H1 (cell line): ENCODE measurements around the gene PRR5L. TPM values are rescaled to one million over a fixed set of nuclear protein-coding genes. Genes with fewer than 3 reads are reported as not detected.

Source experiments
- CTCF ChIA-PET: fragments of 300-600 bp; sonication (Branson Sonifier 250); formaldehyde crosslinking; loops from one replicate; lab custom pipeline; 2021; ENCODE audit not compliant: partially characterized antibody; lab: Charles Lee
- POLR2A ChIA-PET: fragments of 300-600 bp; sonication (Branson Sonifier 250); formaldehyde crosslinking; loops from one replicate; lab custom pipeline; 2021; ENCODE audit warnings: inconsistent platforms; ENCODE audit not compliant: partially characterized antibody; lab: Charles Lee
- DNase-seq, 2 experiments: peaks; one replicate each; pipeline versions ENCODE4 v3.0.0 to v3.0.0-alpha.2; 2010 to 2022; ENCODE audit warnings: low spot score in 2 of 2, low read depth in 1 of 2, mixed read lengths in 1 of 2
- FAIRE-seq: peaks from 2 replicates; lab custom pipeline; 2011; peaks lifted over from hg19 to GRCh38; lab: Jason Lieb, UNC
- H2AFZ ChIP-seq: 2 replicates; pipeline ENCODE4 v1.8.1; 2012; ENCODE audit warnings: low read length, inconsistent platforms
- H2AK5ac ChIP-seq: 2 replicates; pipeline ENCODE4 v1.6.1; 2013; ENCODE audit warnings: low read depth, low read length
- H2BK120ac ChIP-seq: replicated peaks from 2 replicates; pipeline ENCODE3; 2013; ENCODE audit warnings: low read depth, low read length, inconsistent platforms
- H2BK12ac ChIP-seq: 2 replicates; pipeline ENCODE4 v1.6.1; 2013; ENCODE audit warnings: low read depth, low read length
- H2BK15ac ChIP-seq: 2 replicates; pipeline ENCODE4 v1.6.1; 2013; ENCODE audit warnings: low read length
- H2BK20ac ChIP-seq: 2 replicates; pipeline ENCODE4 v1.6.1; 2013; ENCODE audit warnings: low read length
- H2BK5ac ChIP-seq: 2 replicates; pipeline ENCODE4 v1.6.1; 2013; ENCODE audit warnings: low read depth, low read length
- H3K14ac ChIP-seq: 2 replicates; pipeline ENCODE4 v1.6.1; 2013; ENCODE audit warnings: inconsistent platforms; ENCODE audit not compliant: insufficient read length
- H3K18ac ChIP-seq: 2 replicates; pipeline ENCODE4 v1.6.1; 2013; ENCODE audit warnings: low read length; ENCODE audit errors: extremely low read depth
- H3K23ac ChIP-seq: 2 replicates; pipeline ENCODE4 v1.6.1; 2013; ENCODE audit warnings: inconsistent platforms; ENCODE audit not compliant: insufficient read length
- H3K23me2 ChIP-seq: 2 replicates; pipeline ENCODE4 v1.6.1; 2013; ENCODE audit warnings: low read depth, low read length
- H3K27ac ChIP-seq: 2 replicates; pipeline ENCODE4 v1.6.1; 2011; ENCODE audit warnings: low read depth, low read length, inconsistent platforms
- H3K27me3 ChIP-seq, 4 experiments: replicated peaks in 1 of 4; 1 replicate in 1 of 4; 2 replicates in 3 of 4; pipeline versions ENCODE4 v1.6.1 to v1.8.1; 2011 to 2013; ENCODE audit warnings: low read length in 3 of 4, mild to moderate bottlenecking in 3 of 4, inconsistent platforms in 2 of 4, mixed read lengths in 2 of 4, moderate library complexity in 1 of 4; ENCODE audit not compliant: control insufficient read depth in 3 of 4, insufficient read depth in 3 of 4; ENCODE audit errors: extremely low read depth in 1 of 4
- H3K36me3 ChIP-seq, 4 experiments: 2 replicates each; pipeline versions ENCODE4 v1.6.1 to v1.8.1; 2011 to 2013; ENCODE audit warnings: mild to moderate bottlenecking in 4 of 4, low read length in 3 of 4, moderate library complexity in 2 of 4, control low read depth in 1 of 4, inconsistent platforms in 1 of 4; ENCODE audit not compliant: insufficient read depth in 4 of 4, control insufficient read depth in 2 of 4
- H3K4ac ChIP-seq: replicated peaks from 2 replicates; pipeline ENCODE3; 2013; ENCODE audit warnings: low read length, low read depth, mixed read lengths, inconsistent platforms; ENCODE audit not compliant: insufficient read length
- H3K4me1 ChIP-seq, 4 experiments: replicated peaks in 1 of 4; 1 replicate in 1 of 4; 2 replicates in 3 of 4; pipeline versions ENCODE4 v1.6.1 to v1.8.1; 2011 to 2013; ENCODE audit warnings: low read length in 3 of 4, inconsistent platforms in 2 of 4, mixed read lengths in 1 of 4; ENCODE audit not compliant: insufficient read depth in 4 of 4, control insufficient read depth in 3 of 4
- H3K4me2 ChIP-seq, 2 experiments: 2 replicates each; pipeline versions ENCODE4 v1.6.1 to v1.8.1; 2011 to 2013; ENCODE audit warnings: low read depth in 2 of 2, low read length in 2 of 2, control low read depth in 1 of 2, inconsistent platforms in 1 of 2, mild to moderate bottlenecking in 1 of 2; ENCODE audit not compliant: insufficient read depth in 1 of 2
- H3K4me3 ChIP-seq, 4 experiments: fragments of 200-600, 300-600 bp in 1 of 4; sonication (generic), shearing (Covaris generic), sonication (Bioruptor Twin) in 1 of 4; 2 replicates each; pipeline versions ENCODE4 v1.5.1 to v1.8.1; 2011 to 2016; ENCODE audit warnings: low read length in 4 of 4, low read depth in 3 of 4, control low read depth in 2 of 4, inconsistent platforms in 2 of 4, mild to moderate bottlenecking in 2 of 4, mixed read lengths in 1 of 4, moderate library complexity in 1 of 4; ENCODE audit not compliant: insufficient read depth in 2 of 4; ENCODE audit errors: extremely low read depth in 1 of 4
- H3K56ac ChIP-seq: replicated peaks from 2 replicates; pipeline ENCODE3; 2013; ENCODE audit warnings: low read depth, mild to moderate bottlenecking, mixed read lengths, low read length, inconsistent platforms; ENCODE audit not compliant: insufficient read length
- H3K79me1 ChIP-seq: 2 replicates; pipeline ENCODE4 v1.6.1; 2013; ENCODE audit warnings: low read depth, low read length, control low read depth
- H3K79me2 ChIP-seq, 2 experiments: 2 replicates each; pipeline versions ENCODE4 v1.6.1 to v1.8.1; 2012 to 2013; ENCODE audit warnings: low read length in 2 of 2, mild to moderate bottlenecking in 2 of 2, inconsistent platforms in 1 of 2; ENCODE audit not compliant: insufficient read depth in 2 of 2, control insufficient read depth in 1 of 2
- H3K9ac ChIP-seq, 4 experiments: replicated peaks in 1 of 4; 1 replicate in 1 of 4; 2 replicates in 3 of 4; pipeline versions ENCODE4 v1.6.1 to v1.8.1; 2011 to 2013; ENCODE audit warnings: low read depth in 3 of 4, low read length in 3 of 4, control low read depth in 2 of 4, mild to moderate bottlenecking in 2 of 4, moderate library complexity in 2 of 4, inconsistent platforms in 1 of 4; ENCODE audit errors: extremely low read depth in 1 of 4
- H3K9me3 ChIP-seq, 2 experiments: 2 replicates each; pipeline versions ENCODE4 v1.6.1 to v1.8.1; 2012 to 2013; ENCODE audit warnings: mild to moderate bottlenecking in 2 of 2, moderate library complexity in 2 of 2, control low read depth in 1 of 2, inconsistent platforms in 1 of 2, low read depth in 1 of 2, low read length in 1 of 2, mixed read lengths in 1 of 2; ENCODE audit not compliant: insufficient read depth in 2 of 2
- H4K20me1 ChIP-seq, 2 experiments: replicated peaks in 1 of 2; 2 replicates each; pipeline versions ENCODE3 to v1.8.1; 2011 to 2013; ENCODE audit warnings: inconsistent platforms in 2 of 2, low read length in 2 of 2, mild to moderate bottlenecking in 1 of 2; ENCODE audit not compliant: insufficient read depth in 2 of 2, control insufficient read depth in 1 of 2
- H4K5ac ChIP-seq: 2 replicates; pipeline ENCODE4 v1.6.1; 2013; ENCODE audit warnings: low read length, low read depth, mixed read lengths, inconsistent platforms; ENCODE audit not compliant: insufficient read length
- H4K8ac ChIP-seq: 2 replicates; pipeline ENCODE4 v1.8.0; 2013; ENCODE audit warnings: mild to moderate bottlenecking, moderate library complexity, low read length, inconsistent platforms; ENCODE audit not compliant: insufficient read depth; ENCODE audit errors: extremely low read depth
- H4K91ac ChIP-seq: replicated peaks from 2 replicates; pipeline ENCODE3; 2013; ENCODE audit warnings: low read length, mixed read lengths, inconsistent platforms; ENCODE audit not compliant: insufficient read length
- CTBP2 ChIP-seq: IDR thresholded peaks from 2 replicates; pipeline ENCODE4 v1.7.0; 2011; ENCODE audit warnings: borderline replicate concordance, mild to moderate bottlenecking, moderate library complexity, mixed read lengths, low read length; ENCODE audit not compliant: insufficient read depth, insufficient read length
- HDAC2 ChIP-seq, 2 experiments: fragments of 300-600 bp in 1 of 2; sonication (generic) in 1 of 2; IDR thresholded peaks; 2 replicates each; pipeline ENCODE4 v1.6.1; 2011 to 2012; ENCODE audit warnings: low read depth in 2 of 2, low read length in 2 of 2, mild to moderate bottlenecking in 2 of 2, moderate library complexity in 2 of 2, borderline replicate concordance in 1 of 2, inconsistent platforms in 1 of 2
- JUN ChIP-seq: IDR thresholded peaks from 2 replicates; pipeline ENCODE4 v1.6.1; 2011; ENCODE audit warnings: low read depth, mild to moderate bottlenecking, improper control_type of control experiment, low read length
- POLR2A ChIP-seq, 2 experiments: IDR thresholded peaks; 1 replicate in 1 of 2; 2 replicates in 1 of 2; pipeline ENCODE4 v1.6.1; 2011; ENCODE audit warnings: low read depth in 2 of 2, low read length in 2 of 2, mild to moderate bottlenecking in 2 of 2; ENCODE audit errors: control extremely low read depth in 1 of 2
- TAF1 ChIP-seq: IDR thresholded peaks from 2 replicates; pipeline ENCODE4 v1.6.1; 2011; ENCODE audit warnings: mild to moderate bottlenecking, low read depth, low read length
- WGBS, 2 experiments: shearing (Covaris generic) in 1 of 2; methylation state at CpG; one replicate each; pipeline versions ENCODE4 v1.1.6 to v1.1.7; 2013 to 2015; ENCODE audit warnings: low lambda C conversion rate in 2 of 2, mixed read lengths in 2 of 2, inconsistent platforms in 1 of 2, low coverage in 1 of 2, missing lambda C conversion rate in 1 of 2; ENCODE audit not compliant: insufficient replicate concordance in 2 of 2, insufficient coverage in 1 of 2, insufficient read length in 1 of 2; ENCODE audit errors: extremely low coverage in 1 of 2, missing lambda C conversion rate in 1 of 2; 5-methylcytosine and 5-hydroxymethylcytosine counted together
- polyA plus RNA-seq, 7 experiments: library from polyadenylated mRNA; depleted of rRNA in 3 of 7; stranded (reverse) in 5 of 7; unstranded in 2 of 7; fragments of >200 nt in 5 of 7; fragments of 200-250 nt in 2 of 7; gene quantifications; 1 replicate in 5 of 7; 2 replicates in 1 of 7; 4 replicates in 1 of 7; pipeline versions ENCODE4 v1.2.1 to v1.2.3, GENCODE V29; 2011 to 2013; ENCODE audit warnings: missing spikeins in 2 of 7, mixed read lengths in 2 of 7
- total RNA-seq: library from RNA; stranded (reverse); fragmentation: NEBNext Ultra II Directional; extraction: Animal tissue kit (Norgen Biotek cat#: 25700); gene quantifications from 2 replicates; pipeline ENCODE4 v1.2.1, GENCODE V29; 2021

Gene PRR5L
- total and polyA plus RNA-seq, 2 of the 8 experiments (the other 6 are each of a cell fraction or from before 2014, with no cell fraction given) = 6.6 to 10.1 TPM

DNA sequence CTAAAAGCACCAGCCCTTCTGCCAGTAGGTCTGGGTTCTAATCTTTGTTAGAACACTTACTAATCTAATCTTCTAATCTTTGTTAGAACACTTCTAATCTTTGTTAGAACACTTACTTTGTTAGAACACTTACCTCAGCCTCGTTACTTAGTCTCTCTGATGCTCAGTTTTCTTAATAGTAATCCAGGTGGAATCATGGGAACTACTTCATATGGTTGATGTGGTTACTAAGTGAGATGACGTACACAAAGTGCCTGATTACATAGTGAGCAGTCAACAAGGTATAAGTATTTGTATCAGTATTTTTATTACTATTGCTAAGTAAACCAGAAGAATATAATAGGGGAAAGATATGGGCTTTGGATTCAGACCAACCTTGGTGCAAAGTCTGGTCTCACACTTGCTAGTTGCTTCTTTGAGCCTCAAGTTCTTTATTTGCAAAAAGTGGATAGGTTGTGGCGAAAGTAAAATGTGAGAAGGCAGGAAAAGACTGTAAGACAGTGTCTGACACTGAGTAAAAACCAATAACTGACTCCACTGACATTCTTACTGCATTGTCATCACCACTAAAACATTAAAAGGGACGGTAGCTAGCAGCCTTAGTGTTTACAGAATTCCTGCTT lies 130.2 kb downstream of the PRR5L start:
- no peak overlapping the region for H4K8ac ChIP-seq
- no peak overlapping the region for H2BK20ac ChIP-seq
- no peak overlapping the region for H2AFZ ChIP-seq
- ChIA-PET POLR2A (no interaction called here), CTCF (interaction anchor here (0.9 to 1.2 kb wide), 2 partner anchors 42 to 51 kb away, joined by 3 read pairs; no protein-coding TSS in a partner anchor)
- no peak overlapping the region for H3K4me3 ChIP-seq
- H3K56ac ChIP-seq = no peak overlapping the region
- H3K14ac ChIP-seq = no peak overlapping the region
- no peaks in the 10 kb centered on the region for H3K79me2 ChIP-seq
- H2BK5ac ChIP-seq = no peak overlapping the region
- H3K4ac ChIP-seq = no peak overlapping the region
- no peak overlapping the region for H3K4me2 ChIP-seq
- no peak overlapping the region for H2BK12ac ChIP-seq
- H4K5ac ChIP-seq = no peak overlapping the region
- H3K79me1 ChIP-seq = no peaks in the 10 kb centered on the region
- no peak overlapping the region for H4K91ac ChIP-seq
- no peak overlapping the region for H3K18ac ChIP-seq
- H2BK15ac ChIP-seq = no peak overlapping the region
- no peaks in the 10 kb centered on the region for H3K23me2 ChIP-seq
- H3K27ac ChIP-seq = no peak overlapping the region
- no peak overlapping the region for H2AK5ac ChIP-seq
- 87% methylated on average over 4 of the region's 4 CpGs; no CpG with 5 or more reads in 1 of the 2 experiments for WGBS, 2 experiments
- H4K20me1 ChIP-seq = peaks cover 0 to 3% of the 10 kb centered on the region in 2 experiments
- no peak overlapping the region for H3K9ac ChIP-seq
- no peak for DNase-seq
- H2BK120ac ChIP-seq = no peak overlapping the region
- H3K9me3 ChIP-seq = no peaks in the 10 kb centered on the region
- FAIRE-seq = no peak
- H3K4me1 ChIP-seq = no peaks in the 10 kb centered on the region
- H3K36me3 ChIP-seq = no peaks in the 10 kb centered on the region
- no peaks in the 10 kb centered on the region for H3K27me3 ChIP-seq
- no peak overlapping the region for H3K23ac ChIP-seq
- no peak for TF ChIP-seq TAF1
- TF ChIP-seq CTBP2 = no peak
- no peak for TF ChIP-seq POLR2A (IDR thresholded peaks at IDR 0.05; ENCODE audit: control extremely low read depth in 1 of 2, low read depth in 2 of 2, low read length in 2 of 2)
- no peak for TF ChIP-seq HDAC2 (IDR thresholded peaks at IDR 0.05; ENCODE audit: borderline replicate concordance in 1 of 2, low read depth in 2 of 2, low read length in 2 of 2)
- no peak for TF ChIP-seq JUN
